Neural crest cell (in vitro differentiated cells): Measurements from ENCODE around the gene PLCZ1. TPM values are rescaled to one million over a fixed set of nuclear protein-coding genes. Genes with fewer than 3 reads are reported as not detected.
"Not testable (repeated sequence)": the region's sequence is repeated elsewhere in the genome, so short reads cannot be mapped to it uniquely, and the experiment has no call there.

ENCODE experiments used
- DNase-seq: peaks from one replicate; pipeline ENCODE4 v3.0.0; 2021; ENCODE audit warnings: low read depth, mixed read lengths, low spot score
- H3K27ac Mint-ChIP-seq: one replicate; pipeline ENCODE4 v1.8.0; 2021; ENCODE audit warnings: mild to moderate bottlenecking, mixed read lengths; ENCODE audit not compliant: unreplicated experiment
- H3K27me3 Mint-ChIP-seq: 2 replicates; pipeline ENCODE4 v1.8.0; 2021; ENCODE audit warnings: low read depth, mild to moderate bottlenecking, mixed read lengths
- H3K36me3 Mint-ChIP-seq: 2 replicates; pipeline ENCODE4 v1.8.0; 2021; ENCODE audit warnings: low read depth, mild to moderate bottlenecking, mixed read lengths
- H3K4me1 Mint-ChIP-seq: 2 replicates; pipeline ENCODE4 v1.8.0; 2021; ENCODE audit warnings: mixed read lengths
- H3K4me3 Mint-ChIP-seq: one replicate; pipeline ENCODE4 v1.8.0; 2021; ENCODE audit warnings: mild to moderate bottlenecking, mixed read lengths
- H3K9me3 Mint-ChIP-seq: 2 replicates; pipeline ENCODE4 v1.8.0; 2021; ENCODE audit warnings: mixed read lengths
- long read RNA-seq: library from polyadenylated mRNA; unstranded; transcript quantifications from one replicate; pipeline ENCODE4 v2.0.0, GENCODE V29; 2020
- total RNA-seq: library from RNA; stranded (reverse); gene quantifications from 2 replicates; pipeline ENCODE4 v1.2.1, GENCODE V29; 2021
- TF ChIP-seq, protein P1 (sequence below): fragments of 200-600 bp; sonication (generic); conservative IDR thresholded peaks from 2 replicates; pipeline ENCODE4 v1.5.0; 2021; ENCODE audit warnings: antibody characterized with exemption, mild to moderate bottlenecking

Gene PLCZ1, protein sequence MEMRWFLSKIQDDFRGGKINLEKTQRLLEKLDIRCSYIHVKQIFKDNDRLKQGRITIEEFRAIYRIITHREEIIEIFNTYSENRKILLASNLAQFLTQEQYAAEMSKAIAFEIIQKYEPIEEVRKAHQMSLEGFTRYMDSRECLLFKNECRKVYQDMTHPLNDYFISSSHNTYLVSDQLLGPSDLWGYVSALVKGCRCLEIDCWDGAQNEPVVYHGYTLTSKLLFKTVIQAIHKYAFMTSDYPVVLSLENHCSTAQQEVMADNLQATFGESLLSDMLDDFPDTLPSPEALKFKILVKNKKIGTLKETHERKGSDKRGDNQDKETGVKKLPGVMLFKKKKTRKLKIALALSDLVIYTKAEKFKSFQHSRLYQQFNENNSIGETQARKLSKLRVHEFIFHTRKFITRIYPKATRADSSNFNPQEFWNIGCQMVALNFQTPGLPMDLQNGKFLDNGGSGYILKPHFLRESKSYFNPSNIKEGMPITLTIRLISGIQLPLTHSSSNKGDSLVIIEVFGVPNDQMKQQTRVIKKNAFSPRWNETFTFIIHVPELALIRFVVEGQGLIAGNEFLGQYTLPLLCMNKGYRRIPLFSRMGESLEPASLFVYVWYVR
- not detected in 2 replicates for total RNA-seq
- long read RNA-seq = 0 reads

DNA sequence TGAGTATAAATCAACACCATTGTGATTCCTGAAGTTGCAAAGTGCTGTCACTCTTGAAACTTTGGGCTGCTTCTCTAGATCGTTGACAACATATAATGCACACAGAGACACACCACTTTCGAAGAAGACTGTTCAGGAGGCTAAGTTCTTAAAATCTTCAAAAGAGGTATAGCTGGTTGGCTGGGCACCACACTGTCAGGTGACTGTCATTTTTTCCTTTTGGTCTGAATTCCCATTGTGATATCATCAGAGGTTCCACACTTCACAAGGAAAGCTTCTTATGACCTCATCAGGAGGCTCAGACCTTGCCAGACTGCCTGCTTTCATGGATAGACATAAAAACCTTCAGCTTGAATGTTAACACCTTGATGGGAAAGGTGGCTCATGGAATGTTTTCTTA, at the start of gene PLCZ1, which contains the start of gene CAPZA3:
TSS of gene PLCZ1 (minus strand) at position 194 of the 400 bp plus-strand sequence. CDS start 641 bp downstream, outside the sequence.
TSS of gene CAPZA3 (plus strand) at position 301 of the 400 bp plus-strand sequence. CDS start 150 bp downstream, outside the sequence.
- Mint-ChIP-seq H3K27ac (no peak within 1 kb of the TSS), H3K36me3 (peaks cover 5% of the 10 kb centered on the region), H3K4me3 (no peak within 1 kb of the TSS), H3K9me3 (peaks cover 7% of the 10 kb centered on the region), H3K27me3 (no peaks in the 10 kb centered on the region), H3K4me1 (no peaks in the 10 kb centered on the region)
- DNase-seq = no peak
- TF ChIP-seq, protein P1, sequence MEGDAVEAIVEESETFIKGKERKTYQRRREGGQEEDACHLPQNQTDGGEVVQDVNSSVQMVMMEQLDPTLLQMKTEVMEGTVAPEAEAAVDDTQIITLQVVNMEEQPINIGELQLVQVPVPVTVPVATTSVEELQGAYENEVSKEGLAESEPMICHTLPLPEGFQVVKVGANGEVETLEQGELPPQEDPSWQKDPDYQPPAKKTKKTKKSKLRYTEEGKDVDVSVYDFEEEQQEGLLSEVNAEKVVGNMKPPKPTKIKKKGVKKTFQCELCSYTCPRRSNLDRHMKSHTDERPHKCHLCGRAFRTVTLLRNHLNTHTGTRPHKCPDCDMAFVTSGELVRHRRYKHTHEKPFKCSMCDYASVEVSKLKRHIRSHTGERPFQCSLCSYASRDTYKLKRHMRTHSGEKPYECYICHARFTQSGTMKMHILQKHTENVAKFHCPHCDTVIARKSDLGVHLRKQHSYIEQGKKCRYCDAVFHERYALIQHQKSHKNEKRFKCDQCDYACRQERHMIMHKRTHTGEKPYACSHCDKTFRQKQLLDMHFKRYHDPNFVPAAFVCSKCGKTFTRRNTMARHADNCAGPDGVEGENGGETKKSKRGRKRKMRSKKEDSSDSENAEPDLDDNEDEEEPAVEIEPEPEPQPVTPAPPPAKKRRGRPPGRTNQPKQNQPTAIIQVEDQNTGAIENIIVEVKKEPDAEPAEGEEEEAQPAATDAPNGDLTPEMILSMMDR = no peak

DNA sequence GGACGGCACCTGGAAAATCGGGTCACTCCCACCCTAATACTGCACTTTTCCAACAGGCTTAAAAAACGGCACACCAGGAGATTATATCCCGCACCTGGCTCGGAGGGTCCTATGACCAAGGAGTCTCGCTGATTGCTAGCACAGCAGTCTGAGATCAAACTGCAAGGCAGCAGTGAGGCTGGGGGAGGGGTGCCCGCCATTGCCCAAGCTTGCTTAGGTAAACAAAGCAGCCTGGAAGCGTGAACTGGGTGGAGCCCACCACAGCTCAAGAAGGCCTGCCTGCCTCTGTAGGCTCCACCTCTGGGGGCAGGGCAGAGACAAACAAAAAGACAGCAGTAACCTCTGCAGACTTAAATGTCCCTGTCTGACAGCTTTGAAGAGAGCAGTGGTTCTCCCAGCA, 47.7 kb upstream of the PLCZ1 start:
- not testable (repeated sequence) for H3K4me1 Mint-ChIP-seq, H3K4me3 Mint-ChIP-seq, DNase-seq, H3K9me3 Mint-ChIP-seq, H3K27ac Mint-ChIP-seq, H3K36me3 Mint-ChIP-seq, H3K27me3 Mint-ChIP-seq

DNA sequence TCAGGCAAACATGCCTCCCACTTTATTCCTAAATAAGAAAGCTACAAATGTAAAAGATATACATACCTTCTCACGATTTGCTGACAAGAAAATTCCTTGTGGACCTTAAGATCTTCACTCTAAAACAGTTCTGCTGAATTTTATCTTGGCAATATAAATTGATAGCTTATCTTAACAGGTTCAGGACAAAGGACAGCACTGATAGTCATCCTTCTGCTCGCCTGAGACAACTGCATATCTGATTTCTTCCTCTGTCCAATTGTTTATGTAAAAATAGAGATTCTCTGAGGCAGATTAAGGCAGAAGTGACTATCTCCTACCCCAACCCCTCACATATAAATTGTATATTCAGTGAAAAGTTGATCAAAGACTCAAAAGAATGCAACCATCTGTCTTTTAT, 45.0 kb upstream of the PLCZ1 start:
- peaks cover 5% of the 10 kb centered on the region for H3K36me3 Mint-ChIP-seq
- TF ChIP-seq, protein P1 = no peak
- H3K27ac Mint-ChIP-seq = no peak overlapping the region
- H3K9me3 Mint-ChIP-seq = peaks cover 12% of the 10 kb centered on the region
- no peak overlapping the region for H3K4me3 Mint-ChIP-seq
- H3K4me1 Mint-ChIP-seq = no peaks in the 10 kb centered on the region
- no peak for DNase-seq
- no peaks in the 10 kb centered on the region for H3K27me3 Mint-ChIP-seq

DNA sequence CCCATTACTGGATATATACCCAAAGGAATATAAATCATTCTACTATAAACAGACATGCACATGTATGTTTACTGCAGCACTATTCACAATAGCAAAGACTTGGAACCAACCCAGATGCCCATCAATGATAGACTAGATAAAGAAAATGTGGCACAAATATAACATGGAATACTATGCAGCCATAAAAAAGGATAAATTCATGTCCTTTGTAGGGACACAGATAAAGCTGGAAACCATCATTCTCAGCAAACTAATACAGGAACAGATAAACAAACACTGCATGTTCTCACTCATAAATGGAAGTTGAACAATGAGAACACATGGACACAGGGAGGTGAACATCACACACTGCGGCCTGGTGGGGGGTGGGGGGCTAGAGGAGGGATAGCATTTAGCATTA, 28.7 kb upstream of the PLCZ1 start:
- H3K36me3 Mint-ChIP-seq, H3K4me3 Mint-ChIP-seq, H3K4me1 Mint-ChIP-seq, H3K27ac Mint-ChIP-seq, H3K27me3 Mint-ChIP-seq, DNase-seq: not testable (repeated sequence)
- peaks cover 20% of the 10 kb centered on the region for H3K9me3 Mint-ChIP-seq

DNA sequence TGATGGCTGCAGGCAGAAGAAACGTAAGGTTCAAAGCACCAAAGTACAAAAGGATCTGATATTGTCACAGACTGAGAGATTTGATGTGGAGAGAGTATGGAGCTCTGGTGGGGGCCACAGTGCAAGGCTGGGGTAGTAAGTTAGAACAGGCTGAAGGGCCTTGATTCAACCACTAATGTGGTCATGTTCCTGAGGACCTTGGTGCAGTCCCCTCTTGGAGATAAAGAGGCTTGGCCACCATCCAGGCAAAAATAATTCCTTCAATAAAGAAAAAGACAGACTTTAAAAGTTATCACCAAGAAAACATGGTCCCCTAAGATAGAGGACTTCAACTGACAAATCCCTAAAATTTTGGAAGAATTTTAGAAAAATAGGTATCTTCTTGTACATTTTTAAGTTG, 17.5 kb upstream of the PLCZ1 start:
- Mint-ChIP-seq H3K4me3 (no peak overlapping the region), H3K27ac (no peak overlapping the region), H3K9me3 (no peaks in the 10 kb centered on the region), H3K4me1 (peaks cover 22% of the 10 kb centered on the region), H3K27me3 (no peaks in the 10 kb centered on the region), H3K36me3 (no peaks in the 10 kb centered on the region)
- TF ChIP-seq, protein P1 = no peak
- no peak for DNase-seq

DNA sequence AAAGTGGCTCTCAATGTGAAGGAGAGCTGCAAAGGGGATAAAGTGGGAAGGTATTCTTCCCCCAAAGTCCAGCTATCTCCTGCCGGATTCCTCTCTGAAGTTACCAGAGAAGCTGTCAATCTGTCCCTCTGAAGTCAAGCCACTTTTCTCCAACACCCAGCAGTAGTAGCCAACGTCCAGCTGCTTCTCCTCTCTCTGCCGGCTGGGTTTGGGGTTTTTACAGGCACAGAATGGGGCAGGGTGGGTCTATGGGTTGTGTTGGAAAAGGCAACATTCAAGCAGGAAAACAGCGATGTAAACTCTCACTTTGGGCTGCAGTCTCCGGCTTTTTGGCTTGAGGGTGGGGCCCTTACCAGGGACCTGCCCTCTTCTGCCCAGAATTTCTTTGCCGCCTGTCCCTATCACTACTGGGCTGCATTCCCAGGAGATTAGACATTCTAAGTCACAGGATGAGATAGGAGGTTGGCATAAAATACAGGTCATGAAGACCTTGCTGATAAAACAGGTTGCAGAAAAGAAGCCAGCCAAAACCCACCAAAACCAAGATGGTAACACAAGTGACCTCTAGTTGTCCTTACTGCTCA, 16.4 kb upstream of the PLCZ1 start:
- H3K27ac Mint-ChIP-seq = no peak overlapping the region

More for the DNA sequence above, 16.4 kb upstream of the PLCZ1 start:
- H3K4me1 Mint-ChIP-seq = peaks cover 22% of the 10 kb centered on the region
- H3K9me3 Mint-ChIP-seq = no peaks in the 10 kb centered on the region
- TF ChIP-seq, protein P1 = no peak
- no peak for DNase-seq
- H3K36me3 Mint-ChIP-seq = no peaks in the 10 kb centered on the region
- H3K4me3 Mint-ChIP-seq = no peak overlapping the region
- no peaks in the 10 kb centered on the region for H3K27me3 Mint-ChIP-seq
